T1000 (cell line): ENCODE data around the gene AP2A2.

ENCODE experiments used
- DNase-seq: peaks from one replicate; lab custom pipeline; 2025; ENCODE audit warnings: mixed read lengths; lab: John Stamatoyannopoulos, UW

The AP2A2 gene

DNA sequence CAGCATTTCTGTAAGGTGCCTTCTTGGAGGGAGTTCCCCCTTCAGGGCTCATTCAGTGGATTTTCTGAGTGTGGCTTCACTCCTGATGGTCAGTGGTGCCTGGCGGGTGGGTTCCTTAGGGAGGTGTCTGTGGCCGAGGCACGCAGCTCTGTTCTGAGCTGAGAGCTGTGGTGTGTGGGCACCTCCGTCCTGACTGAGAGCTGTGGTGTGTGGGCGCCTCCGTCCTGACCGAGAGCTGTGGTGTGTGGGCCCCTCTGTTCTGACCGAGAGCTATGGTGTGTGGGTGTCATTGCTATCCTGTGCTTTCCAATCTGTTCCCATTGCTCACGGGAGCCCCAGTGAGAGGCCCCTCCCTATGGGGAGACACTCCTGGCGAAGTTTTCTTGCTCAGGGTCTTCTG is 71.0 kb downstream of the AP2A2 start:
- no peak for DNase-seq

DNA sequence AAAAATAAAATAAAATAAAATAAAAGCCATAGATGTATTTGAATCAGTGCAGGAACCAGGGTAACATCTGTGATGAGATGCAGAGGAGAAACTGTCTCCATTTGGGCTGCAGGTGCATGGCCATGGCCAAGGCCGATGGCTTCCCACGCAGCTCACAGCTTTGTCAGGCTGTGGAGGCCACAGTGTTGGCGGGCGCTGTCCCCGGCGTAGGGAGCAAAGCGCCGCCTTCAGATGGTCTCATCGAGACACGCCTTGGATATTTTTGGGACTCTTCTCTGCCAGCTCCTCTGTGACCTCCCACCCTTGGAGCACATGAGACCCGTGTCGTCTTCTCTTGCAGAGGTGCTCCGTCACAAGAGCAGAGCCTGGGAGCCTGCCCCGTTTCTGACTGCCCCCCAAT is 72.2 kb downstream of the AP2A2 start:
- DNase-seq, result no peak

DNA sequence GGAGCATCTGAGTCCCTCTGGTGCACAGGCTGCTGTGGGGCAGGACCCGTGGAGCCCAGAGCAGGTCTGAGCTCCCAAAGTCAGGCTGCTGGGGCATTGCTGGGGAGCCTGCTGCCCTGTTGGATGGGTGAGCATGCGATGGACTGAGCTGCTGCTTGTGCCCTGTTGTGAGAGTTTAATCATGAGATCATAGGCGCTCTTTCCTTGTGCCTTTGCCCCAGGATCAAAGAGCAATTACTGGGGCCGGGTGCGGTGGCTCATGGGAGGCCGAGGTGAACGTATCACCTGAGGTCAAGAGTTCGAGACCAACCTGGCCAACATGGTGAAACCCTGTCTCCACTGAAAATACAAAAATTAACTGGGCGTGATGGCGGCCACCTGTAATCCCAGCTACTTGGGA is 73.3 kb downstream of the AP2A2 start:
- DNase-seq, result no peak

DNA sequence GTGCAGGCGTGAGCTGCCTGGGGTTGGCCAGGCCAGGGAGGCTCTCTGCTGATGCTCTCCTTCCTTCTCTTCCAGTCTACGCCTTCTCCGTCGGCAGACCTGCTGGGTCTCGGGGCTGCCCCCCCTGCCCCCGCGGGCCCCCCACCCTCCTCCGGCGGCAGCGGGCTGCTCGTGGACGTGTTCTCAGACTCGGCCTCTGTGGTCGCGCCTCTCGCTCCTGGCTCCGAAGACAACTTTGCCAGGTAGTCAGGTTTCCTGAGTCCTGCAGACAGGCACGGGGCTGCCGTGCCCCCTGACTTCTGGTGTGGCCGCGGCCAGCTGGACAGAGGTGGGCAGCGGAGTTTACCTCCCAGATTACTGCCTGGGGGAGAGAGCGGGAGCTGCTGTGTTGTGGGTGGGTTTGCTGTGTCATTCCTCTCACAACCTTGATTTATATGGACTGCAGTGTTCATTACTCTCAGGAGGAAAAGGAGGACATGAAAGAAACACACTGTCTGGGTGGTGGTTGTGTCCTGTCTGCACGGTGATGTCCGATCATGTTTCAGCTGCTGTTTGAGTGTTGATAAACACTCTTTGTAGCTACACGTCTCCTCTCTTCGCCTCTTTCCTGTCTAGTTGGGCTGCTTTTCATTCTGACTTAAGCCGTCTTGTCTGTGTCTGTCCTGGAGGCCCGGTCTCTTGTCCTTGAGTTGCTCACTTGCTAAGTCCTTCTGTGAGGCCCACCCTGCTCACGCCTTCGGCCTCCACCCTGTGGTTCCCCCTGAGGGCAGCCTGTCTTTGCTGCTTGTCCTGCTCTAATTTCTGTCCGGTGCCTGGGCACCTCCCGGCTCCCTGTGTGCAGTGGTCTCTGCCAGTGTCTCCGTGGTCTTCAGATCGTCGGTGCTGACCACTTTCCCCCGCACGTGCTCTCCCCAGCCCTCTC is 74.9 kb downstream of the AP2A2 start:
- DNase-seq, result no peak

DNA sequence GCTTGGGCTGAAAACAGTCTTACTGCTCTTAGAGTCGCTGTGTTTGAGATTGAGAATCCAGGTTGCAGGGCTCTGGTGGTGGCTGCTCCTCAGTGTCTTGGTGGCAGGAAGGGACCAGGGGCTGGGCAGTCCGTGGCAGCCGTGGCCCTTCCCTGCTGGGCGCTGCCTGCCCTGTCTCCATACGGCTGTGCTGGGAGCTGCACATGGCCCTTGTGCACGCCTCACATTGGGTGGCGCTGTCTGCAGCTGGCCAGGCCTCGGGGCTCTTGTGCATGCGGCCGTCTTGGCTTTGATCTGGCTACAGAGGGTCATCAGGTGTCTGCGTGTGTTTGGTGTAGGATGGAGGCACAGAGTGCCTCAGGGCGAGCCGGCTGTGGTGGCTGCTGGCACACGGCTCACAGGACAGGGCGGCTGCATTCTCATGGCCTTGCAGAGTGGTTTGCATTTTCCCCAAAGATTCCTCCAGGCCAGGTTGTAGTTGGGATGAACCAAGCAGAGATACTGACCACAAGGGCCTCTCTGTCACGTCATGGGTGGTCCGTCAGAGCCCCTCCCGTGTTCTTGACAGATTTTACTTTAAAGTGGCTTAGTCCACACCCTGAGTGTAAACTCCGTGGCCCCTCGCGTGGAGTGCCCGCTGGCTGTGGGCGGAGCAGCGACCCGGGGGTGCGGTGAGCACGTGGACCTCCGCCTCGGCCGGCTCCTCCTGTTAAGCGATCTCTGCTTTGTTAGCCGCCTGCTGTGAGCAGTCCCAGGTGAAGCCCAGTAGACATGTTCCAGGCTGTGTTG is 76.1 kb downstream of the AP2A2 start:
- DNase-seq, result no peak

DNA sequence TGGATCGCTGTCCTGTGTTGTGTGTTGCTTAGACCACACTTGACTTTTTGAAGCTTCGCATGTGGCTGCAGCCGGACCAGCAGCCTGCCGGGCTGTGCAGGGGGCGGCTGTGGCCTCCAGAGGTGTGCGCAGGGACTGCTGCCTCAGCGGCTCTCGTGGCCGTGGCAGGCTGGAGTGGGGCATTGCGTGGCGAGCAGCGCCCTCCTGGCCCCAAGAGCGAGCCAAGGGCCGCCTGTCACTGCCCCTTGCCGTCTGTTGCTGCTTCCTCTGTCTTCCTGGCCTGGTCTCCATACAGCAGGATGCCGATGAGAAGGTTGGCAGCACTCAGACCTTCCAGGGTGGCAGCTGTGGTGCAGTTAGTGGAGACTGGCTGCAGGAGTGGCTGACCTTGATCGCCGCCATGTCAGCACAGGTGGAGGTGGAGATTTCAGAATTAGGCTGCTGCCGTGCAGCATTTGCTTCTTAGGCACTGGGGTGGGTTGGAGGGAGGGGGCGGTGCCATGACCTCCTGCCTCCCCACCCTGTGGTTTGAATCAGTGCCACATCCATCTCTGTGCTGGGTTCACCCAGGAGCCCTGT is 76.8 kb downstream of the AP2A2 start:
- no peak for DNase-seq

DNA sequence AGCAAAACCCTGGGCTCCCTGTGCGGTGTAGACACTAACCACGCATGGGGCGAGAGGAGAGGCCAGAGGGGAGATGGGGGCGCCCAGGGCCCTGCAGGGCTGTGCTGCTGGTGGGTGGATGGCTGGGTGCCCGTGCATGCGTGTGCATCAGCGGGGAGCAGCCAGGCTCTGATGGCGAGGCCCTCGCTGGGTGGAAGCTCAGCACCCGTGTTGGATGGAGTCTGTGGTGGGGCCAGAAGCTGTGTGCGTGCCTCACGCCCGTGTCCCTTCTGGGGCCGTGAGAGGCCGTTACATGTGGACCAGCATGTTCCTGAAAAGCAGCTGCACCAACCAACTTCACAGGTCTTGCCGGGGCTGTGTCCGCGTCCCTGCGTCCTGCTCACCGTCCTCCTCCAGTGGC is 77.5 kb downstream of the AP2A2 start:
- DNase-seq, result no peak

DNA sequence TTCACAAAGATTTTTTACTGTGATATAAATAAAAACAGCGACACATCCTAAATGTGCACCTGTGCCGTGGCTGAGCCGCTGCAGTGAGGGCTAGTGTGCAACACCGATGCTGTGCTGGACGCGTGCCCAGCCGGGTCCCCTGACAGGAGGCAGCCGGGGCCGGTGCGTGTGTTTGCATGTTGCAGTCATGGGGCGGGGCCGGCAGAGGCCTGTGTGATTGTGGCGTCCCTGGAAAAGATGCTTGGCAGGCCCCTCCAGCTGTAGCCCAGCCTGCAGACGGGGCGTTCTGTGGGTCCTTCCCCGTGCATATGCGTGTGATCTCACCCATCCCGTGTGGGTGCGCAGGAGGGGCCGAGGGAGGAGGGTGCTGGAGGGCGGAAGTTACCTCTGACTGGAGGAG is 80.3 kb downstream of the AP2A2 start:
- DNase-seq, result no peak

DNA sequence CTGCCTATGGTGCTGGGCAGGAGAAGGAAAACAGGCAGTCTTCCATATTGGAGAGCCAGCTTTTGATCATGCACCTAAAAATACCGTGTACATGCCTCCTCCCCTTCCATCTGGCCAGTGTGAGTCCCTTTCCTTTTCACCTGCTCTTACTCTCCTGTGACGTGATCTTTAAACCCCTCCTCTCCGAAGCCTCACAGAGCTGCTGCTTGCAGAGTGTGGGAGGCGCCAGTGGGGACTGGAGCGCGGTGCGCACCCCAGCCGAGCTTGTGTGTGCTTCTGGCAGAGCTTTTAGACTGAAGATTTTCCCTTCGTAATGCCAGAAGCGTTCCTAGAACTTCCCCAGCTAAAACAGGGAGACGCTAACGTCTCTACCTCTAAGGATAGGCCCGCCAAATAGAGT is 81.1 kb downstream of the AP2A2 start:
- DNase-seq, result no peak

DNA sequence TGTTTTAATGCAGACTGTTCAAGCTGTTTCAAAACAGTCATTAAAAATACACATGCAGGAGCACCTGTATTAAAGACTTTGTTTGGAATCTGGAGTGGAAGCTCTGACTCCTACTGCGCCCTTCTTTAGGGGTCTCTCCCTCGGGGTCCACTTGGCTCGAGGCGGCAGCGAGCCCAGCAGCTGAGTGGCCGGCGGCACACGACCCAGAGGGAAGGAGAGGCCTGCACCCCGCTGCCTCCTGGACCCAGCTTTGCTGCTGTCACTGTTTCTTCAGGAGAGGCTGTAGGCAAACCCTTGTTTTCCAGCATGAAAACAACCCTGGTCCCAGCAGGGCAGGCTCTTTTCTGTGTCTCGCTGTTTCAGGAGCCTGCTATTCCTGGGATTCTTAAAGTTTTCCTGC is 81.6 kb downstream of the AP2A2 start:
- no peak for DNase-seq

DNA sequence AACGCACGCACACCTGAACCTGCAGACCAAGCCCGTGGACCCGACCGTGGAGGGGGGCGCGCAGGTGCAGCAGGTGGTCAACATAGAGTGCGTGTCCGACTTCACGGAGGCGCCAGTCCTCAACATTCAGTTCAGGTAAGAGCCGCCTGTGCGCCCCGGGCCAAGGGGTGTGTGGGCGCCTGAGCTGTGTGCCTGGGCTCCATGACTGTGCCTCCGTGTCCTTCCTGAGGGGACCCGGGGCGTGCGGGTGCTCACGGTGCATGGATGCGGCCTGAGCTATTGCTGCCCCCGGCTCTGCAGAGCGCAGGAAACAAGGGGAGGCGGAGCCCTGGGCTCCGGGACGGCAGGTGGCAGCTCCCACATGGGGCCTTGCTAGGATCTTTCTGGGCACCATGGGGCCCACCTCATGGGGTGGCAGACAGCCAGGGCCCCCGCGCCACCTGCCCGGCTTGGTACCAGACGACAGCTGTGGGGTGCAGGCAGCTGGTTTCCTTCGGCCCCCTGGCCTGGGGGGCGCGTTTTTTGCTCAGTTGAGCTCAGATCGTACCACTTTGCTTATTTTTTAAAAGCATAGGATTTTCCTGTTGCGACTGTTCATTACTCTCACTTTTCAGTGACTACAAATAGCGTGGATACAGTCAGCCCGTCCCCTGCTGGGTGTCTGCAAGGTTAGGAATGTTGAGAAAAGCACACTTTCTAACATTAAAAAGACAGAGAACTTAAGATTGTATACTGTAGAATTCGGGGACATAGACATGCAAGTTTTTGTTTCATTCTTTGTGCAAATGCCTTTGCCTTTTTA is 82.5 kb downstream of the AP2A2 start:
- no peak for DNase-seq

DNA sequence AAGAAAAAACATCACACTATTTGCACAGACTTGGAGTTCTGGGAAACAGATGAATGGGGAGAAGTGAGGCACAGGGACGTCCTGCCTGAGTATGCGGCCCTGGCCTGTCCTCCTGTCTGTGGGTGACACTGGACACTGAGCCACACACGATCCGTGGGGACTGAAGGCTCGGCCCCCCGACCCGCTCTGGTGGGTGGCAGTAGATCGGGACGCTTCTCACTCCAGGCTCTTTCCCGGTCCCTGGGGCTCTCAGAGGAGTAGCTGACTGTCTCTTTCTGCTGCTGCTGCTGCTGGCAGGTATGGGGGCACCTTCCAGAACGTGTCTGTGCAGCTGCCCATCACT is 83.1 kb downstream of the AP2A2 start:
- DNase-seq, result no peak

DNA sequence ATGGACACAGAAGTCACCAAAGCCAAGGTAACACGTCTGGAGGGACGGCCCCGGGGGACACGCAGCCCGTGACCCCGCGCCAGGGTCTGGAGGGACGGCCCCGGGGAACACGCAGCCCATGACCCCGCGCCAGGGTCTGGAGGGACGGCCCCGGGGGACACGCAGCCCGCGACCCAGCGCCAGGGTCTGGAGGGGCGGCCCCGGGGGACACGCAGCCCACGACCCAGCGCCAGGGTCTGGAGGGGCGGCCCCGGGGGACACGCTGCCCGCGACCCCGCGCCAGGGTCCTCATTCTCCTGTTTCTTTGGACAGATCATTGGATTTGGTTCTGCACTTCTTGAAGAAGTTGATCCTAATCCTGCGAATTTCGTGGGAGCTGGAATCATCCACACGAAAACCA is 83.7 kb downstream of the AP2A2 start:
- no peak for DNase-seq

DNA sequence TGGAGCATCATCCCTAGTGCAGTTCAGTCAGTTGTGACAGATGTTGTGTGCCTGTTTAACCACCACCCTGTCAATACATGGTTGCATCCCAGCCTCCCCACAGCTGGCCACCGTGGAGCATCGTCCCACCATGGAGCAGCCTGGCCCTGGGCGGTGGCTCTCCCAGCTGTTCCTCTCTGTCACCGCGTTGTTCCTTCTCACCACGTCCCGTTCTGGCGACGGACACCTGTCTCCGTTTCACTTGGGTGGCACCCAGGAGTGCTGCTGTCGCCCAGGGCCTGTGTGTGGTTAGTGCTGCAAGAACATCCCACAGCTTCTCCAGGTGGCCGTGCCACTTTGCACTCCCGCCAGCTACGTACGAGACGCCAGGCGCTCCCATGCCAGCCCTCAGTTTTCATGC is 84.3 kb downstream of the AP2A2 start:
- no peak for DNase-seq

DNA sequence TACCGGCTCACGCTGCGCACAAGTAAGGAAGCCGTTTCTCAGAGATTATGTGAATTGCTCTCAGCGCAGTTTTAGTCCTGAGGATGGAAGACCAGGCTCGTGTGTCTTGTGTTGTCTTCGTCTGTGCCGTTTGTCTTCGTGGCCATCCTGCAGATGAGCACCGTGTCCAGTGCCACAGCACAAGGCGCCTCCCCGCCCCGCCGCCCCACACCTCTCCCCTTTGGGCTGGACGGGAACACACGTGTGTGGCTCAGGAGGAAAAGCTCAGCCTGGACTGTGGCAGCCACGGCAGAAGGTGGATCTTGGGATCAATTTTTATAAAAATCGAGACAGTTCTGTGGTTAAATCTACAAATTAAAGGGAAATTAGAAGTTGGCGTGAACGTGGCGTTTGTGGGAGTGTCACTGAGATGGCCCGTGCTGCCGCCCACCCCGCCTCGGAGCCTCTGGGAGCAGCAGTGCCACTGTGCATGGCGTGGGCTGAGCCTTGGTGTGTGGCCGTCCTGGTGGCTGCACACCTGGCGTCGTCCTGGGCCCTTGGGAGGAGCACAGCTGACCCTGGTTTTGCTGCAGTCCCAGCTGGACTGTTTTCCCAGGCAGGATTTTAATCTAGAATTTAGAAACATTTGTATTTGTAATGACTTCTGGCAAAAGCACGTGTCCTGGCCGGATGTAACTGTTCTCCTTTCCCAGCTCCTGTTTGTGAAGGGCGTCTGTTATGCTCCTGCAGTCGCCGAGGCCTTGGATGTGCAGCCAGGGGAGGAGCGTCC is 85.1 kb downstream of the AP2A2 start:
- no peak for DNase-seq

DNA sequence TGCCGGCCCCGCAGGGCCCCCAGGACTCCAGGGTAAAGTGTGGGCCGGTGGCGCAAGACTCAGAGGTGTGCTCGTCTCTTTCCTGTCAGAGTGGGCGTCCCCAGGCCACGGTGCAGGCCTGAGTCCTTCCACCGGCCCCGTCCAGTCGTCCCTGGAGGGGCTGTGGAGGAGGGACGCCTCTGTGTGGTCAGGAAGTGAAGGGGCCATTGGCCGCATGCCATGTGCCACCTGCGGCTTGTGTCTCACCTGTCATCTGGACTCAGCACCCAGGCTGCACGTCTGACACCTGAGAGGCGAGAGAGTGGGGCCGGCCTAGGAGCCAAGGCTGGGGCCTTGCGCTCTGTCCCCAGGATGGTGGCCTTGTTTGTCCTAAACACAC is 85.6 kb downstream of the AP2A2 start:
- no peak for DNase-seq

DNA sequence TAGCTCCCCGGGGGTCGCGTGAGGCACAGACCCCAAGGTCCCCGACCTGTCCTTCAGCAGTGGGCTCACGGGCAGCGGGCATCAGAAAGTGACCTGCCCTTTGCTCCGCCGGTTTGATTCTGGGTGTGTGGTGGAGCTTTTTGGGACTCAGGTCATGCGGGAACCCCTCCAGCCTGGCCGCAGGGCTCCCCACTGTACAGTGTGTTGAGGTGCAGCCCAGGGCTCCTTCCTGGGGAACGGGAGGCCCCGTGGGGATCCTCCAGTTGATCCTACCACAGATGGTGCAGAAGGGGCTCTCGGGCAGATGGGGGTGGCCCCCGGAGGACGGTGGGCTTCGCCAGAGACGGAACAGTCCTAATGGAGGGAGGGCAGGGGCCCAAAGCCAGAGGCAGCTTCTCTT is 86.6 kb downstream of the AP2A2 start:
- no peak for DNase-seq

DNA sequence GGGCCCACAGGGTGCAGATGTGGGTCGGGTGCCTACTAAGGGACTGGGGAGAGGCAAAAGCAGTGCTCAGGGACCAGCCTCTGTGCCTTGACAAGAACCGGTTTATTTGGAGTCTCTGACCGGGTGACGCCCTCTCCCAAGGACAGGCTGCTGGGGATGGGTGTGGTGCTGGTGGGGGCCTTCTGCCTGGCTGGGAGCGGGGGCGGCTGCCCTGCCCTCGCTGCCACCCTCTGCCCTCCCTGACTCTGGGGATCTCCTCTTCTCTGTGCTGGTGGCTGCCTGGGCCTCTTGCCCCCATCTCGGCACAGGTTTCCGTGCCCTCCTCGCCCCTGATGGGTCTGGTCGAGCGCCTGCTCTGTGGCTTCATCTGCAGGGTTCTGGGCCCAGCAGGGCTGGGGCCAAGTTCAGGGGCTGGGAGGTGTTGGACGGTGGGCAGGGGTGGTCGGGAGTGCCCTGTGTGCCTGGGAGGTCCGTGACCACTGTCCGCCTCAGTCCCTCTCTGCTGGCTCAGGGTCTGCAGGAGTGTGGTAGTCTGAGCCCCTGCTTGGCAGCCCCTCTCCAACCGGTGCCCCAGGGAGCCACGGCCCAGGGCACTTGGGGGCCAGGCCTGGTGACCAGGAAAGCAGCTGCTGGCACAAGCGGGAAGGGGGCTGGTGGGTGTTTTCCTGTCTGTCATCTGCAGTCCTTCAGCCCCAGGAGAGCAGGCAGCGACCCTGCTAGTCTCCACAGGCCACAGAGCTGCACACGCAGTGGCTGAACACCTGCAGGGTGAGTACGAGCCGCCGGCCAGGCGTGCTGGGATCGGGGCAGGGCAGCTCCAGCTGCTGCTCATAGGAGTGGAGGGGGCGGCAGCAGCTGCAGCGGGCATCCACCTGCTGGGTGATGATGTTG is 87.3 kb downstream of the AP2A2 start:
- DNase-seq, result no peak

DNA sequence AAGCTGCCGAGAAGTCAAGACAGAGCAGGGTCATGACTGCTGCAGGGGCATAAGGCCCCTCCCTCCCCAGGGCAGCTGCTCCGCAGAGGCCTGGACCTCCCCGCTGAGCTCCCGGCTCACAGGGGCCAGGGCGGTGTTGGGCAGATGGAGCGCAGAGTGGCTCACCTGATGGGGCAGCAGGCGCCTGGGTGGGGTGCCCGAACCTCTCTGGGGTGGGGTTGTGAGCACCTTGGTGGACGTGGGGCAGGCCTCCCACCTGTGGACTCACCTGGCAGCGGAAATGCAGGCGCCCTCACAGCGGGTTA is 87.9 kb downstream of the AP2A2 start:
- DNase-seq, result no peak

DNA sequence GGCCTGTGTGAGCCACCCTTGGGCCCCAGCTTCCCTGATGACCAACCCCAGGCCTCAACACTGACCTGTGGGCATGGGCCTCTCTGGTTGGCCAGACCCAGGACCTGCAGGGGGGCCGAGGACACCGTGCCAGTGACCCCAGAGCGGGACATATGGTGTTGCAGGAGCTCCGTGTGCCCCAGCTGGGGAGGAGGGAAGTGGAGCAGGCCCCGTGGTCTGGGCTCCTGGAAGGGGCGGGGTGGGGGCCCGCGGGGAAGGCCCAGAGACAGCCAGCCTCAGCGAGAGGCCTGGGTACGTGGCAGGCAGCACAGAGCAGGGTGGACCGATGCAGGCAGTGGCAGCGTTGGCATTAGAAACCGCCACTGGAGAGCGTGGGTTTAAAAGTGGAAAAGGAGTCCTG is 88.6 kb downstream of the AP2A2 start:
- DNase-seq, result no peak

DNA sequence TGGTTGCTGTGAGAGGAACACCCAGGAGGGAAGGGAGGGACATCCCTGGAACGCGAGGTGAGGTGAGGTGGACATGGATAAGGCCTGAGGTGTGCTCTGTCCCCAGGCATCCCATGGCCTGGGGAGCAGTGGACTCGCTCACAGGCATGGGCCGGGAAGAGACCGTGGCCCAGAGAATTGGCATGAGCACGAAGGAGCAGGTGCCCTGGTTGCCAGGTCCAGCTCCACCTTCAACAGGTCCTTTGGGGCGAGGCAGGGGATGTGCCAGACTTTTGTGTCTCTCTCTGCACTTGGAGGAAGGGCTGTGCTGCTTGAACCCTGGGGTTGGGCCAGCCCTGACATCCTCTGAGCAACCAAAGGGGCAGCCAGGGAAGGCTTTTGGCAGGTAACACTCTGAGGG is 89.4 kb downstream of the AP2A2 start:
- DNase-seq, result no peak
